ENCODE data around the gene UBP1. TPM values are rescaled to one million over a fixed set of nuclear protein-coding genes. Genes with fewer than 3 reads are reported as not detected.
"Not testable (repeated sequence)": the region's sequence is repeated elsewhere in the genome, so short reads cannot be mapped to it uniquely, and the experiment has no call there.

Gene UBP1, protein sequence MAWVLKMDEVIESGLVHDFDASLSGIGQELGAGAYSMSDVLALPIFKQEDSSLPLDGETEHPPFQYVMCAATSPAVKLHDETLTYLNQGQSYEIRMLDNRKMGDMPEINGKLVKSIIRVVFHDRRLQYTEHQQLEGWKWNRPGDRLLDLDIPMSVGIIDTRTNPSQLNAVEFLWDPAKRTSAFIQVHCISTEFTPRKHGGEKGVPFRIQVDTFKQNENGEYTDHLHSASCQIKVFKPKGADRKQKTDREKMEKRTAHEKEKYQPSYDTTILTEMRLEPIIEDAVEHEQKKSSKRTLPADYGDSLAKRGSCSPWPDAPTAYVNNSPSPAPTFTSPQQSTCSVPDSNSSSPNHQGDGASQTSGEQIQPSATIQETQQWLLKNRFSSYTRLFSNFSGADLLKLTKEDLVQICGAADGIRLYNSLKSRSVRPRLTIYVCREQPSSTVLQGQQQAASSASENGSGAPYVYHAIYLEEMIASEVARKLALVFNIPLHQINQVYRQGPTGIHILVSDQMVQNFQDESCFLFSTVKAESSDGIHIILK
- 65.1 TPM for polyA plus RNA-seq (2012; ENCODE audit: insufficient read depth, insufficient read length)

DNA sequence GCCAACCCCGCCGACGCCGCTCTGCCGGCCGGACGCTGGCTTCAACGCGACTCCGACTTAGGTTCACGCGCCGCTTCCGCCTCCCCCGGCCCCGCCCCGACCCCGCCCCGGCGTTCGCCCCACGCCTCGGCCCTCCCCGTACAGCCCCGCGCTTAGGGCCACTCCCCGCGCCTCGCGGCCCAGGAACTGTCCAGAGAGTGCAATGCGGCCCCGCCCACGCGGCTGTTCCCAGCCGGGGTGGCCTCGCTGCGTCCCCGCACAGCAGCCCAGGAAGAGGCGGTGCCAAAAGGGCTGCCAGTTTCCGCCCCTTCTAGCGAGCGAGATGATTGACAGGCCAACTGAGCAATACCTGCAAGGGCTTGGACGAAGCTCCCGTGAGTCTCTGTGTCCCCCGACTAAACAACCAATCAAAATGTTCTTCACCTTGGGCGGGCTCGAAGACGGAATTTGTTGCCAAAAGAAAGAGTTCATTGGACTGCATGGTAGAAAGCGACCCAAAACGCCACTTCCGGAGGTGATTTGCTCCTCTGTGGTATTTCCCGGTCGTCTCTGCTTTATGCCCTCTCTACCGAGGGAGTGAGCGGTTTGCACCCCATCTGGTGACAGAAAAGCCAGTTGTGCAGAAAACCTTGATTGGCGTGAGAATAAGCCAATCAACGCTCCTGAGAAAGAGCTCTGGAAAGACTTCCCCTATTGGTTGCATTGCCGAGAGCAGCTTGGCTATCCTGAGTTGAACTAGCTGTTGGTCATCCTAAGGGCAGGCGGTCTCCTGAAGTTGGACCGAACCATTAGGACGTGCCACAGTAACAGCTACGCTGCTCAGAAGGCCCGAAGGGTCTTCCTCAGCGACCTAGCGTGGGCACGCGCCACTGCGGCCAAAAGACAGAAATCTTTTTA, at the start of gene UBP1:
TSS of gene UBP1 (minus strand) at position 78 of the 897 bp plus-strand sequence. CDS start 557 bp downstream, outside the sequence.
- H3K4me3 ChIP-seq (ENCODE audit: low read length), result peak within 1 kb of the TSS; percentile 96
- peak; percentile 100 for DNase-seq (ENCODE audit: low read depth, low spot score)

DNA sequence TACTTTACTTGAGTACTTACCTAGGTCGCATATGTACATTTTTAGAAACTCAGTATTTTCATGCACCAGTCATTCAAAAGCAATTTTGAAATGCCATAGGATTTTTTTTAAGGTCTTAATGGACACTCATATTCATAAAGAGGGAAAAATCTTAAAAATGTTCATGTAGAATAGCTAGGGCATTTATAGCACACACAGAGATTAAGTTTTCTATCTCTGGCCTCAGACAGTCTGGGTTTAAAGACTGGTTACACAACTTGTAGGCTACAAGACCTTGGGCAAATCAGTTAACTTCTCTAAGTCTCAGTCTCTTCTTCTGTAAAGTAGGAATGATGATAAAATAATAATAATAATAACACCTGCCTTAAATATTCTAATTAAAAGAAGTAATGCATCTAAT, 48.5 kb upstream of the UBP1 start:
- DNase-seq (ENCODE audit: low read depth, low spot score), result no peak
- H3K4me3 ChIP-seq (ENCODE audit: low read length), result no peak overlapping the region

DNA sequence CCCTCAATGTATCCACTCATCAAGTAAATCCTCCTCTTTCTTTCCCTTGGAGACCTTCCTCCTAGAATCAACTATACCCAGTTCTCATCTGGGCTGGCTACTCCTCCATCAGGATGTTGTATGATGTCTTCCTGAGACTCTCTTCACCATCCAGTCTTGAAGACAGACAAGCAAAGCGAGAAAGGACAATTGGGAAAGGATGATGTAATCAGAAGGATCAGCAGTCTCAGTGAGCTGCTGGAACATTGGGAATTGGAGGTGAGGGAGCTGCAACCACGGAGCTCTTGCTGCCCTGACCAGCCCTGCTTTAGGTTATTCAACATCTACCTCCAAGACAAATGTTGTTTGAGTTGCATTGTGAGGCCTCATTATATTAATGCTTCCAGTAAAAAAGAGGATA, 48.0 kb upstream of the UBP1 start:
- H3K4me3 ChIP-seq (ENCODE audit: low read length), result no peak overlapping the region
- no peak for DNase-seq (ENCODE audit: low read depth, low spot score)

DNA sequence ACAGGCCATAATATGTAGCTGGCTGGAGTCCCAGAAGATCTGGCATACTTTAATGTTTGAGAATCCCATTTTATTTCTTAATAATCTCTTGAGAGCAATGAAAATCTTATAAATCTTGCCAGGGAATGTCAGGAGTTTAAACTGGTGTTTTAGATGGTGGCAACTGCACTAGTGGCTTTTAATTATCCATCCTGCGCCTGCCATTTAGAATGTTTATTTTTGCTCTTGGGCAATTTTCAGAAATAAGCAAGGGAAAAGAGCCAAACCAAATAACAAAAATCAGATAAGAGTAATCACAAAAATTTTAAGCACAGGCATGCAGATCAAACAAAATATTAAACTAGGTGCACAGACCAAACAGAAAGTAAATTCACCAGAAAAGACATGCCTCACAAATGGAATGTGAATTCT, 41.9 kb upstream of the UBP1 start:
- H3K4me3 ChIP-seq (ENCODE audit: low read length), result no peak overlapping the region
- DNase-seq (ENCODE audit: low read depth, low spot score), result no peak

DNA sequence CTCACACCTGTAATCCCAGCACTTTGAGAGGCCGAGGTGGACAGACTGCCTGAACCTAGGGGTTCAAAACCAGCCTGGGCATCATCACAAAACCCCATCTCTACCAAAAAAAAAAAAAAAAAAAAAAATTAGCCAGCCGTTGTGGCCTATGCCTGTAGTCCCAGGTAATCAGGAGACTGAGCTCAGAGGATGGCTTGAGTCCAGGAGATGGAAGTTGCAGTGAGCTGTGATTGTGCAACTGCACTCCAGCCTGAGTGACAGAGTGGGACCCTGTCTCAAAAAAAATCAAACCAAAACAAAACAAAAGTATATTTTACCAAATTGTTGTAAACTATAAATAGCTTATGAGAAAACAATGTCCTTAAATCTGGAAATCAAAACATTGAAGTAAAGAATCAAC, 34.7 kb upstream of the UBP1 start:
- no peak overlapping the region for H3K4me3 ChIP-seq (ENCODE audit: low read length)
- DNase-seq (ENCODE audit: low read depth, low spot score), result no peak

DNA sequence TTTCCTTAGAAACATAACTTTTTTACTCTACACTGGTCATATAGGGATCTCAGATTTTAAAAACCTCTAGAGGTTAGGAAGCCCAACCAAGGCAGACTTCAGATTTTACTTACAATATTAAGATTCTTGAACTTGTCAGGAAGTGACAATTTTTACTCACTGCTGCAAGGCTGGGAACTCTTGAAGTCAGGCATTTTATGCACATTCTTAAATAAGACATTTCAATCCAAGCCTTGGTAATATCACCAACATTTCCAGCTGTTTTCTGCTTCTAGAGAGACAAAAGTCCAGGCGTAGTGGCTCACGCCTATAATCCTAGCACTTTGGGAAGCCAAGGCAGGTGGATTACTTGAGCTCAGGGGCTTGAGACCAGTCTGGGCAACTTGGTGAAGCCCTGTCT, 33.6 kb upstream of the UBP1 start:
- H3K4me3 ChIP-seq (ENCODE audit: low read length), result no peak overlapping the region
- no peak for DNase-seq (ENCODE audit: low read depth, low spot score)

DNA sequence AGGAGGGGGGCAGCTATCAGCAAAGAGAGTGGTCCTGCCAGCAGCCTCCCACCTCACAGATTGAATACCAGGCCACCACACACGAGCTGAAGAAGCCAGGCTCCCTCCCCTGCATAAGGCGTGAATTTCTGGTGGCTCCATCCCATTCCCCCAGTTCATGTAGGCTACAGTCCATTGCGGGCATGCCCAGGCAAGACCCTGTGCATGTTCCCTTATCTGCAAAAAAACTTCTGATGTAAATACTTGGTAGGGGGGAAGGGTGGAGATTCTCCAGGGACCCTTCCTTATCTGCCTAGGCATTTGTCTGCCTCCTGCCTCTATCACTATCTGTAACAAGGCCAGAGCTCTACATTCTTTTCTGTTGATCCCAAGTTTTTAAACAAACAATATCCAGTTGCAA, 27.6 kb upstream of the UBP1 start:
- H3K4me3 ChIP-seq (ENCODE audit: low read length), result no peak overlapping the region
- no peak for DNase-seq (ENCODE audit: low read depth, low spot score)

DNA sequence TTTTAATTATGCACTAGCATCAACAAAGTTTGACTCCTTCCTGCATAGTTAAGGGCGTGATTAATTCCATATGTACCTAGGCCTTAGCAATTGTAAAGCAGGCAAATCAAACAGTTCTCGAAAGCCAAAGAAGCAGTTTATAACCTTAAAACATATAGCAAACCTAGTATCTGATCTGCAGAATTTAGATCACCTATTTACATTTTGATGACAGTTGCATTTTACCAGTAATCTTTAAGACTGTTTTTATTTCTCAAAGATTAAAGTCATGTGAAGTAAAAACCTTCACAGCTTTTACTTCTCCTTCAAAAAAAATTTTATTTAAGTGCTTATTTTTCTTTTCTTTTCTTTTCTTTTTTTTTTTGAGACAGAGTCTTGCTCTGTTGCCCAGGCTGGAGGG, 20.9 kb upstream of the UBP1 start:
- no peak overlapping the region for H3K4me3 ChIP-seq (ENCODE audit: low read length)
- DNase-seq (ENCODE audit: low read depth, low spot score), result no peak

DNA sequence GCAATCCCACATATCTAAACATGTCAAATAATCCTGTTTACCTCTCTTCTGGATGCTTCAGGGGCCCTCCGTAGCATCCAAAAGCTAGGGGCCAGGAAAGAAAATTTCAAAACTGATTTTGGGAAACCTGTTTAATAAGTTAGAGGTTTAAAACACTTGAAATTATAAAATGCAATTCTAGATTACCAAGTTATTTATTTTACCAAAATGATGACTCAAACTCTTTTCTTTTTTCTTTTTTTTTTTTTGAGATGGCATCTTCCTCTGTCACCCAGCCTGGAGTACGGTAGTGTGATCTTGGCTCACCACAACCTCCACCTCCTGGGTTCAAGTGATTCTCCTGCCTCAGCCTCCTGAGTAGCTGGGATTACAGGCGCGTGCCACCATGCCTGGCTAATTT, 19.4 kb upstream of the UBP1 start:
- DNase-seq (ENCODE audit: low read depth, low spot score); H3K4me3 ChIP-seq (ENCODE audit: low read length): not testable (repeated sequence)

DNA sequence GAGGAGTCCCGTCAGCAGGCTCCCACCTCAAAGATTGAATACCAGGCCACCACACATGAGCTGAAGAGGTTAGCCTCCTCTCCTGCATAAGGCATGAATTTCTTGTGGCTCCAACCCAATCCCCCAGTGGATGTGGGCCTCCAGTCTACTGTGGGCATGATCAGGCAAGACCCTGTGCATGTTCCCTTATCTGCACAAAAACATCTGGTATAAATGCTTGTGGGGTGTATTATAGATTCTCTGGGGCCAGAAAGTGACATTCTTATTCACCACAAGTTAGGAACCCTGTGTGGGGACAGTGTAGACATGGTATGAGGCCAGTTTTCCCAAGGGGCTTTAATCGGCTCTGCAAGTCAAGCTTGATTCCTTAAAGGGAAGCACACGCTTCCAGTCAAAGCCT, 18.2 kb upstream of the UBP1 start:
- DNase-seq (ENCODE audit: low read depth, low spot score), result no peak
- H3K4me3 ChIP-seq (ENCODE audit: low read length), result no peak overlapping the region

DNA sequence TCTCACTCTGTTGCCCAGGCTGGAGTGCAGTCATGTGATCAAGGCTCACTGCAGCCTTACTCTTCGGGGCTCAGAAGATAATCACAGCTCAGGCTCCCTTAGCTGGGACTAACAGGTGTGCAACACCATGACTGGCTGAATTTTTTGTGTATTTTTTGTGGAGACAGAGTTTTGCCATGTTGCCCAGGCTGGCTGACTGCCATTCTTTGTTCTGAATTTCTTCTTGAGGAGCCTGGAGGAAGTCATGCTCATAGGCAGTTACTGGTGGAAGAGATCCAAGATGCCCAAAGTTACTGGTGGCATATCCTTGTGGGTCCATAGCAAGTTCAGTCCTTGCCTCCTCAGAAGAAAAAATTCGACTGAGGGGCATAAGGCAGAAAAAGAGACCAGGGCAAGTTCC, 16.6 kb upstream of the UBP1 start:
- no peak overlapping the region for H3K4me3 ChIP-seq (ENCODE audit: low read length)
- DNase-seq (ENCODE audit: low read depth, low spot score), result no peak

DNA sequence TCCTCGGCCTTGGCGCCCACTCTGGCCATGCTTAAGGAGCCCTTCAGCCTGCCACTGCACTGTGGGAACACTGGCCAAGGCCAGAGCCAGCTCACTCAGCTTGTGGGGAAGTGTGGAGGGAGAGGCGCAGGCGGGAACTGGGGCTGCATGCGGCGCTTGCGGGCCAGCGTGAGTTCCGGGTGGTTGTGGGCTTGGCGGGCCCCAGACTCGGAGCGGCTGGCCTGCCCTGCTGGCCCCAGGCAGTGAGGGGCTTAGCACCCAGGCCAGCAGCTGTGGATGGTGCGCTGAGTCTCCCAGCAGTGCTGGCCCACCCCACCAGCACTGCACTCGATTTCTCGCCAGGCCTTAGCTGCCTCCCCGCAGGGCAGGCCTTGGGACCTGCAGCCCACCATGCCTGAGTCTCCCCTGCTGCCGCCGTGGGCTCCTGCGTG, 13.1 kb upstream of the UBP1 start:
- no peak for DNase-seq (ENCODE audit: low read depth, low spot score)
- no peak overlapping the region for H3K4me3 ChIP-seq (ENCODE audit: low read length)

DNA sequence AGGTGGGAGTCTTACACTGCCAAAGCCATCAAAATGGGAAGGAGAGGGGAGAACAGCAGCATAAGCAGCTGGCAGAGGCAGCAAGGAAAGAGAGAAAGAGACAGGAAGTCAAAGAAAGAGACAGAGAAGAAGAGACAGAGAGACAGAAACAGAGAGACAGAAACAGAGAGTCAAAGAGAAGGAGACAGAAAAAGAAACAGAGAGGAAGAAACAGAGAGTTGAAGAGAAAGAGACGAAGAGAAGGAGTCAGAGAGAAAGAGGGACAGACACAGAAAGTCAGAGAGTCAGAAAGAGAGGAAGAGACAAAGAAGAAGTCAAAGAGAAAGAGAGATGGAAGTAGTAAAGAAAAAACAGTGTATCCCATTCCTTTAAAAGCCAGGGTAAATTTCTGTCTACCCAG, 11.8 kb upstream of the UBP1 start:
- H3K4me3 ChIP-seq (ENCODE audit: low read length); DNase-seq (ENCODE audit: low read depth, low spot score): not testable (repeated sequence)

DNA sequence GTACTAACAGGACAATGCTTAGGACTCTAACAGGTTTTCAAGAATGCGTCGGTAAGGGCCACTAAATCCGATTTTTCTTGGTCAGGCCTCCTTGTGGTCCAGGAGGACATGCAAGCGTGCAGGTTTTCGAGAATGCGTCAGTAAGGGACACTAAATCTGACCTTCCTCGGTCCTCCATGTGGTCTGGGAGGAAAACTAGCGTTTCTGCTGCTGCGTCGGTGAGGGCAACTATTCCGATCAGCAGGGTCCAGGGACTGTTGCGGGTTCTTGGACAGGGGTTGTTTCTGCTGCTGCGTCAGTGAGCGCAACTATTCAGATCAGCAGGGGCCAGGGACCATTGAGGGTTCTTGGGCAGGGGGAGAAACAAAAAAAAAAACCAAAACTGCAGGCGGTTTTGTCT, 7.8 kb upstream of the UBP1 start:
- H3K4me3 ChIP-seq (ENCODE audit: low read length), result no peak overlapping the region
- DNase-seq (ENCODE audit: low read depth, low spot score), result no peak

DNA sequence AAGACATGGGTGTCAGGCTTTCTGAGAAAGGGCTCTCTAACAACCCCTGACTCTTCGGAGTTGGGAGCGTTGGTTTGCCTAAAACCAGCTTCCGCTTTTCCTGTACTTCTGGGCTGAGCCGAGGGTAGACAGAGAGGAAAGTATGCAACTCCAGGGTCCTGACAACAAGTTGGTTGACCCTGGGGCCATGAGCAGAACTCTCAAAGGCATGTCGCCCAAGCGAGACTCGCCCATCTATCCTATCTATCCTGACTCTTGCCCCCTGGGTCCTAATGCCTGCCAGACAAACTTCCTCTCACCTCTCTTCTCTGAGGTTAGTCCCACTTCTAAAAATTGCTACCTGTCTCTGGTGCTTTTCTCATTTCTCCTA, 7.0 kb upstream of the UBP1 start:
- H3K4me3 ChIP-seq (ENCODE audit: low read length); DNase-seq (ENCODE audit: low read depth, low spot score): not testable (repeated sequence)

DNA sequence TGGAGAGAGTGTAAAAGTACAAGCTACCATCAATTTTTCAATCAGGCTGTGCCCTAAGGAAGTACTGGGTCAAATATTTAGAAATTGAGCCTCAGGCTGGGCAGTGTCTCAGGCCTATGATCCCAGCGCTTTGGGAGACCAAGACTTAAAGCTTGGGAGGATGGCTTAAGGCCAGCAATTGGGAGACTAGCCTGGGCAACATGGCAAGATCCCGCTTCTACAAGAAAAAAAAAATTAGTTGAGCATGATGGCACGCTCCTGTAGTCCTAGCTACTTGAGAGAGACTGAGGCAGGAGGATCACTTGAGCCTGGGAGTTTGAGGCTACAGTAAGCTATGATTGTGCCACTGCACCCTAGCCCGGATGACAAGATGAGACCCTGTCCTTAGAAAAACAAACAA, 2.0 kb upstream of the UBP1 start:
- H3K4me3 ChIP-seq (ENCODE audit: low read length), result no peak overlapping the region
- no peak for DNase-seq (ENCODE audit: low read depth, low spot score)

DNA sequence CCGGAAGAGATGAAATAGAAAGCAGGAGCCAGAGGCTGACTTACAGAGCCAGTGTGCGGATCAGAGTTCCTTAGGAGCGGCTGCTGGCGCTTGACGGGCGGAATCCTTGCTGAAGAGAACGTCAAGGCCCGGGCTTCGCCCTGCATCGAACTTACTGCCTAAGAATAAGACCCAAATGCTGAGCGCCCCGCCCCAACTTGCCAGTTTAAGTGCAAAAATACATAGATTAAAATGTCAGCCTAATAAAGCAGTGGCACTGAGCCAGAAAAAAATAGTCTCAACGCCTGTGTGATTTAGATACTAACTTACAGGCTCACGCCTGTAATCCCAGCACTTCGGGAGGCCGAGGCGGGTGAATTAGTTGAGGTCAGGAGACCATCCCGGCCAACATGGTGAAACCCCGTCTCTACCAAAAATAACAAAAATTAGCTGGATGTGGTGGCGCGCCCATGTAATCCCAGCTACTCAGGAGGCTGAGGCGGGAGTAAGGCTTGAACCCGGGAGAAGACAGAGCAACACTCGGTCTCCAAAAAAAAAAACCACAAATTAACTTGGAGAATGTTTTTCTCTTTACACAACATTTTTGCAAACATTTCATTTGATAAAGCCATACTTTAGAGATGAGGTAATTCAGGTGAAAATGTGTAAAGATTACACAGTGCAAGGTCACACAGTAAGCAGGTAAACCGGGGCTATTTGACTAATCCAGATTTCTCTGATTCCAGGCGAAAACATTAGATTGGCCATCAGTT, 1.2 kb upstream of the UBP1 start:
- DNase-seq (ENCODE audit: low read depth, low spot score), result no peak
- peak overlapping the region; percentile 96 for H3K4me3 ChIP-seq (ENCODE audit: low read length)

DNA sequence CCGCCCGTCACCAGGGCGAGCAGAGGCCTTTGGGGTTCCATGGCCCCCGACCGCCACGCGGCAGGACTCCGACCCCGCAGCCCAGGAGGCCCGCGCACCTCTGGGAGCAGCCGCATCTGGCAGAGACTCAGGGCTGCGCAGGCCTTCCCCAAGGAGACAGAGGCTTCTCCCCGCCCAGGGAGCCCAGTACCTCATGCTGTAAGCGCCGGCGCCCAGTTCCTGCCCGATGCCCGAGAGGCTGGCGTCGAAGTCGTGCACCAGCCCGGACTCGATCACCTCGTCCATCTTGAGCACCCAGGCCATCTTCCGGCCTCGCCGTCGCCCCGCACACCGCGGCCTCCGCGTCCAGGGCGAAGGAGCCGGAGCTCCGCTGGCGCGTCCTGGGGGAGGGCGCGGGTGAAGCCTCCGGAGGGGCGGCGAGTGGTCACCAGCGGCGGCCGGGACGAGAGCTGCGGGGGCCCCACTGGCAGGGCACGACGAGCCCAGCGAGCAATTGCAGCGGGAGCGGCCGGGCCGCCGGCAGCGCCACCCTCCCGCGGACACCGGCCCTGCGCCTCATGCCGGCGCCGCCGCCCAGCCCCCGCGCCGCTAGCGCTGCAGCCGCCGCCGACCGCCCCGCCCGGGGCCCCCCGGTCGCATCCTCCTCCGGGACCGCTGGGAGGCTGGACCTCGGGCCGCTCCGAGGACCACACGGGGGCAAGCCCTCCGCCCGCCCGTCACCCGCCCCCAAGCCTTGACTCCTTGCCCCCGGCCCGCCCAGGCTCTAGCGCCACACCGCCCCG, 468 bp downstream of the UBP1 start:
- no peak for DNase-seq (ENCODE audit: low read depth, low spot score)
- peak overlapping the region; percentile 96 for H3K4me3 ChIP-seq (ENCODE audit: low read length)

Measured in Jurkat, Clone E6-1 (cell line).